Measurements from ENCODE around the gene VTN.

GRCh38 chr17:28388106-28388505, 18.0 kb upstream of the VTN start:
- TF ChIP-seq CTCF (IDR thresholded peaks at IDR 0.05) (no peak), POLR2AphosphoS5 (IDR thresholded peaks at IDR 0.05) (no peak), POLR2A (IDR thresholded peaks at IDR 0.05) (no peak), EP300 (IDR thresholded peaks at IDR 0.05) (no peak)

All from upper lobe of left lung (tissue), 4 donors.